WTC11 (cell line): ENCODE data around the gene ATP6V1G2. TPM values are rescaled to one million over a fixed set of nuclear protein-coding genes. Genes with fewer than 3 reads are reported as not detected.

Experiments used
- FOXK1 ChIP-seq: sonication (generic); formaldehyde crosslinking; IDR thresholded peaks from 2 replicates; pipeline ENCODE4 v1.8.0; 2022; ENCODE audit warnings: mild to moderate bottlenecking, moderate library complexity, missing genetic modification reagents
- GABPB1 ChIP-seq: sonication (generic); formaldehyde crosslinking; IDR thresholded peaks from 2 replicates; pipeline ENCODE4 v1.8.1; 2023; ENCODE audit warnings: mild to moderate bottlenecking, missing genetic modification reagents
- MYBL2 ChIP-seq: sonication (generic); formaldehyde crosslinking; IDR thresholded peaks from 2 replicates; pipeline ENCODE4 v1.8.1; 2023; ENCODE audit warnings: mild to moderate bottlenecking, moderate library complexity, missing genetic modification reagents
- NR3C1 ChIP-seq: sonication (generic); formaldehyde crosslinking; conservative IDR thresholded peaks from 2 replicates; pipeline ENCODE4 v1.8.1; 2023; ENCODE audit warnings: low read depth, mild to moderate bottlenecking, missing genetic modification reagents
- RELA ChIP-seq: sonication (generic); formaldehyde crosslinking; IDR thresholded peaks from 2 replicates; pipeline ENCODE4 v1.8.1; 2022; ENCODE audit warnings: missing genetic modification reagents, mild to moderate bottlenecking, borderline replicate concordance
- SMAD3 ChIP-seq: sonication (generic); formaldehyde crosslinking; IDR thresholded peaks from 2 replicates; pipeline ENCODE4 v1.8.0; 2022; ENCODE audit warnings: missing genetic modification reagents, mild to moderate bottlenecking, borderline replicate concordance
- ZNF416 ChIP-seq: fragments of 250-450 bp; sonication (Bioruptor Pico); IDR thresholded peaks from 2 replicates; pipeline ENCODE4 v1.9.0; 2021; ENCODE audit warnings: mild to moderate bottlenecking, inconsistent platforms
- total RNA-seq: library from RNA; stranded (reverse); gene quantifications from 3 replicates; pipeline ENCODE4 v1.2.3, GENCODE V29; 2021
- TF ChIP-seq, protein P1 (sequence below): sonication (generic); formaldehyde crosslinking; IDR thresholded peaks from 2 replicates; pipeline ENCODE4 v1.8.1; 2022; ENCODE audit warnings: low read depth, mild to moderate bottlenecking, moderate library complexity, missing genetic modification reagents, borderline replicate concordance
- TF ChIP-seq, protein P2 (sequence below): sonication (generic); formaldehyde crosslinking; IDR thresholded peaks from 2 replicates; pipeline ENCODE4 v1.8.0; 2022; ENCODE audit warnings: missing genetic modification reagents
- TF ChIP-seq, protein P3 (sequence below): sonication (generic); formaldehyde crosslinking; IDR thresholded peaks from 2 replicates; pipeline ENCODE4 v1.8.1; 2023; ENCODE audit warnings: mild to moderate bottlenecking, missing genetic modification reagents
- TF ChIP-seq, protein P4 (sequence below): sonication (generic); formaldehyde crosslinking; IDR thresholded peaks from 2 replicates; pipeline ENCODE4 v1.8.0; 2023; ENCODE audit warnings: missing genetic modification reagents, mild to moderate bottlenecking, borderline replicate concordance
- TF ChIP-seq, protein P5 (sequence below): fragments of 200-600 bp; IDR thresholded peaks from 2 replicates; pipeline ENCODE4 v1.8.0; 2022; ENCODE audit warnings: antibody characterized with exemption
- TF ChIP-seq, protein P6 (sequence below): sonication (generic); formaldehyde crosslinking; conservative IDR thresholded peaks from 2 replicates; pipeline ENCODE4 v1.8.1; 2023; ENCODE audit warnings: mild to moderate bottlenecking, low read depth, missing genetic modification reagents, moderate library complexity
- TF ChIP-seq, protein P7 (sequence below): fragments of 250-450 bp; sonication (Bioruptor Pico); IDR thresholded peaks from 2 replicates; pipeline ENCODE4 v1.9.0; 2021; ENCODE audit warnings: moderate library complexity, mild to moderate bottlenecking, inconsistent platforms, borderline replicate concordance
- TF ChIP-seq, protein P8 (sequence below): sonication (generic); formaldehyde crosslinking; IDR thresholded peaks from 2 replicates; pipeline ENCODE4 v1.8.0; 2023; ENCODE audit warnings: mild to moderate bottlenecking, missing genetic modification reagents

Gene ATP6V1G2
- total RNA-seq, 1 experiment from 2014 or later: 4.0 TPM

DNA sequence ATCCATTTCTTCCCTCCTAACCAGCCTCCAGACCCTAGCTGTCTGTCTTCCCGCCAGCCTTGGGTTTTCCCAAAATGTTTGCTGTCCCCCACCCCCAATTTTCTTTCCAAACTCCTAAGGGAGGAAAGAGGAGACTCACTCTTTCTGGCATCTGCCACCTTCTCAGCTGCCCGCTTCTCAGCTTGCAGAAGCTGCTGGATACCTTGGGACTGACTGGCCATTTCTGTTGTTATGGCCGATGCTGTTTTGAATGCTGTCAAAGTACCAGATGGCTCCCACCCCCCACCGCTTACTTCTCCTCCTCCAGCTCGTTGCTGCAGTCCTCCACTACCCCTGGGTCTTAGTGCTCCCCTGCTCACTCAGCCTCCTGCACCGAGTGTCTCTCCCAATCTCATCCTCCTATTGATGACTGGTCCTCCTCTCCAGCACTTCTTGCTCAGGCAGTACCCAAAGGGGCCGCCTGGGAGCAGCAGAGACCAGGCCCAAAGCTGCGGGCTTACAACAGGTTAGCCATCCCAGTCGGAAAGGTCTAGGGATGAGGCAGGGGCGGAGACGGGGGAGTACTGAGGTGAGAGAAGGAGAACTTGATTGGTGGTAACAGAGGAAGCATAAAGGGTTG lies at the start of gene ATP6V1G2 (continued):
- TF ChIP-seq, protein P1, sequence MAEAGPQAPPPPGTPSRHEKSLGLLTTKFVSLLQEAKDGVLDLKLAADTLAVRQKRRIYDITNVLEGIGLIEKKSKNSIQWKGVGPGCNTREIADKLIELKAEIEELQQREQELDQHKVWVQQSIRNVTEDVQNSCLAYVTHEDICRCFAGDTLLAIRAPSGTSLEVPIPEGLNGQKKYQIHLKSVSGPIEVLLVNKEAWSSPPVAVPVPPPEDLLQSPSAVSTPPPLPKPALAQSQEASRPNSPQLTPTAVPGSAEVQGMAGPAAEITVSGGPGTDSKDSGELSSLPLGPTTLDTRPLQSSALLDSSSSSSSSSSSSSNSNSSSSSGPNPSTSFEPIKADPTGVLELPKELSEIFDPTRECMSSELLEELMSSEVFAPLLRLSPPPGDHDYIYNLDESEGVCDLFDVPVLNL (CRISPR knock-in tag): no peak
- TF ChIP-seq FOXK1 (CRISPR knock-in tag) (peak; percentile 76), ZNF416 (CRISPR knock-in tag) (no peak), SMAD3 (CRISPR knock-in tag) (no peak), MYBL2 (CRISPR knock-in tag) (0 out of 2 replicates have a peak, but pooled peaks have one; percentile 32), RELA (CRISPR knock-in tag) (no peak), GABPB1 (CRISPR knock-in tag) (peak; percentile 55; the same call in 1 of the 2 replicates), NR3C1 (CRISPR knock-in tag) (no peak)
- TF ChIP-seq, protein P2, sequence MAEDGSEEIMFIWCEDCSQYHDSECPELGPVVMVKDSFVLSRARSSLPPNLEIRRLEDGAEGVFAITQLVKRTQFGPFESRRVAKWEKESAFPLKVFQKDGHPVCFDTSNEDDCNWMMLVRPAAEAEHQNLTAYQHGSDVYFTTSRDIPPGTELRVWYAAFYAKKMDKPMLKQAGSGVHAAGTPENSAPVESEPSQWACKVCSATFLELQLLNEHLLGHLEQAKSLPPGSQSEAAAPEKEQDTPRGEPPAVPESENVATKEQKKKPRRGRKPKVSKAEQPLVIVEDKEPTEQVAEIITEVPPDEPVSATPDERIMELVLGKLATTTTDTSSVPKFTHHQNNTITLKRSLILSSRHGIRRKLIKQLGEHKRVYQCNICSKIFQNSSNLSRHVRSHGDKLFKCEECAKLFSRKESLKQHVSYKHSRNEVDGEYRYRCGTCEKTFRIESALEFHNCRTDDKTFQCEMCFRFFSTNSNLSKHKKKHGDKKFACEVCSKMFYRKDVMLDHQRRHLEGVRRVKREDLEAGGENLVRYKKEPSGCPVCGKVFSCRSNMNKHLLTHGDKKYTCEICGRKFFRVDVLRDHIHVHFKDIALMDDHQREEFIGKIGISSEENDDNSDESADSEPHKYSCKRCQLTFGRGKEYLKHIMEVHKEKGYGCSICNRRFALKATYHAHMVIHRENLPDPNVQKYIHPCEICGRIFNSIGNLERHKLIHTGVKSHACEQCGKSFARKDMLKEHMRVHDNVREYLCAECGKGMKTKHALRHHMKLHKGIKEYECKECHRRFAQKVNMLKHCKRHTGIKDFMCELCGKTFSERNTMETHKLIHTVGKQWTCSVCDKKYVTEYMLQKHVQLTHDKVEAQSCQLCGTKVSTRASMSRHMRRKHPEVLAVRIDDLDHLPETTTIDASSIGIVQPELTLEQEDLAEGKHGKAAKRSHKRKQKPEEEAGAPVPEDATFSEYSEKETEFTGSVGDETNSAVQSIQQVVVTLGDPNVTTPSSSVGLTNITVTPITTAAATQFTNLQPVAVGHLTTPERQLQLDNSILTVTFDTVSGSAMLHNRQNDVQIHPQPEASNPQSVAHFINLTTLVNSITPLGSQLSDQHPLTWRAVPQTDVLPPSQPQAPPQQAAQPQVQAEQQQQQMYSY: no peak
- TF ChIP-seq, protein P3, sequence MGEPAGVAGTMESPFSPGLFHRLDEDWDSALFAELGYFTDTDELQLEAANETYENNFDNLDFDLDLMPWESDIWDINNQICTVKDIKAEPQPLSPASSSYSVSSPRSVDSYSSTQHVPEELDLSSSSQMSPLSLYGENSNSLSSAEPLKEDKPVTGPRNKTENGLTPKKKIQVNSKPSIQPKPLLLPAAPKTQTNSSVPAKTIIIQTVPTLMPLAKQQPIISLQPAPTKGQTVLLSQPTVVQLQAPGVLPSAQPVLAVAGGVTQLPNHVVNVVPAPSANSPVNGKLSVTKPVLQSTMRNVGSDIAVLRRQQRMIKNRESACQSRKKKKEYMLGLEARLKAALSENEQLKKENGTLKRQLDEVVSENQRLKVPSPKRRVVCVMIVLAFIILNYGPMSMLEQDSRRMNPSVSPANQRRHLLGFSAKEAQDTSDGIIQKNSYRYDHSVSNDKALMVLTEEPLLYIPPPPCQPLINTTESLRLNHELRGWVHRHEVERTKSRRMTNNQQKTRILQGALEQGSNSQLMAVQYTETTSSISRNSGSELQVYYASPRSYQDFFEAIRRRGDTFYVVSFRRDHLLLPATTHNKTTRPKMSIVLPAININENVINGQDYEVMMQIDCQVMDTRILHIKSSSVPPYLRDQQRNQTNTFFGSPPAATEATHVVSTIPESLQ (CRISPR knock-in tag): no peak
- TF ChIP-seq, protein P4, sequence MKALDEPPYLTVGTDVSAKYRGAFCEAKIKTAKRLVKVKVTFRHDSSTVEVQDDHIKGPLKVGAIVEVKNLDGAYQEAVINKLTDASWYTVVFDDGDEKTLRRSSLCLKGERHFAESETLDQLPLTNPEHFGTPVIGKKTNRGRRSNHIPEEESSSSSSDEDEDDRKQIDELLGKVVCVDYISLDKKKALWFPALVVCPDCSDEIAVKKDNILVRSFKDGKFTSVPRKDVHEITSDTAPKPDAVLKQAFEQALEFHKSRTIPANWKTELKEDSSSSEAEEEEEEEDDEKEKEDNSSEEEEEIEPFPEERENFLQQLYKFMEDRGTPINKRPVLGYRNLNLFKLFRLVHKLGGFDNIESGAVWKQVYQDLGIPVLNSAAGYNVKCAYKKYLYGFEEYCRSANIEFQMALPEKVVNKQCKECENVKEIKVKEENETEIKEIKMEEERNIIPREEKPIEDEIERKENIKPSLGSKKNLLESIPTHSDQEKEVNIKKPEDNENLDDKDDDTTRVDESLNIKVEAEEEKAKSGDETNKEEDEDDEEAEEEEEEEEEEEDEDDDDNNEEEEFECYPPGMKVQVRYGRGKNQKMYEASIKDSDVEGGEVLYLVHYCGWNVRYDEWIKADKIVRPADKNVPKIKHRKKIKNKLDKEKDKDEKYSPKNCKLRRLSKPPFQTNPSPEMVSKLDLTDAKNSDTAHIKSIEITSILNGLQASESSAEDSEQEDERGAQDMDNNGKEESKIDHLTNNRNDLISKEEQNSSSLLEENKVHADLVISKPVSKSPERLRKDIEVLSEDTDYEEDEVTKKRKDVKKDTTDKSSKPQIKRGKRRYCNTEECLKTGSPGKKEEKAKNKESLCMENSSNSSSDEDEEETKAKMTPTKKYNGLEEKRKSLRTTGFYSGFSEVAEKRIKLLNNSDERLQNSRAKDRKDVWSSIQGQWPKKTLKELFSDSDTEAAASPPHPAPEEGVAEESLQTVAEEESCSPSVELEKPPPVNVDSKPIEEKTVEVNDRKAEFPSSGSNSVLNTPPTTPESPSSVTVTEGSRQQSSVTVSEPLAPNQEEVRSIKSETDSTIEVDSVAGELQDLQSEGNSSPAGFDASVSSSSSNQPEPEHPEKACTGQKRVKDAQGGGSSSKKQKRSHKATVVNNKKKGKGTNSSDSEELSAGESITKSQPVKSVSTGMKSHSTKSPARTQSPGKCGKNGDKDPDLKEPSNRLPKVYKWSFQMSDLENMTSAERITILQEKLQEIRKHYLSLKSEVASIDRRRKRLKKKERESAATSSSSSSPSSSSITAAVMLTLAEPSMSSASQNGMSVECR (CRISPR knock-in tag): peak; percentile 55; the same call in 1 of the 2 replicates
- TF ChIP-seq, protein P5, sequence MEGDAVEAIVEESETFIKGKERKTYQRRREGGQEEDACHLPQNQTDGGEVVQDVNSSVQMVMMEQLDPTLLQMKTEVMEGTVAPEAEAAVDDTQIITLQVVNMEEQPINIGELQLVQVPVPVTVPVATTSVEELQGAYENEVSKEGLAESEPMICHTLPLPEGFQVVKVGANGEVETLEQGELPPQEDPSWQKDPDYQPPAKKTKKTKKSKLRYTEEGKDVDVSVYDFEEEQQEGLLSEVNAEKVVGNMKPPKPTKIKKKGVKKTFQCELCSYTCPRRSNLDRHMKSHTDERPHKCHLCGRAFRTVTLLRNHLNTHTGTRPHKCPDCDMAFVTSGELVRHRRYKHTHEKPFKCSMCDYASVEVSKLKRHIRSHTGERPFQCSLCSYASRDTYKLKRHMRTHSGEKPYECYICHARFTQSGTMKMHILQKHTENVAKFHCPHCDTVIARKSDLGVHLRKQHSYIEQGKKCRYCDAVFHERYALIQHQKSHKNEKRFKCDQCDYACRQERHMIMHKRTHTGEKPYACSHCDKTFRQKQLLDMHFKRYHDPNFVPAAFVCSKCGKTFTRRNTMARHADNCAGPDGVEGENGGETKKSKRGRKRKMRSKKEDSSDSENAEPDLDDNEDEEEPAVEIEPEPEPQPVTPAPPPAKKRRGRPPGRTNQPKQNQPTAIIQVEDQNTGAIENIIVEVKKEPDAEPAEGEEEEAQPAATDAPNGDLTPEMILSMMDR: peak; percentile 80
- TF ChIP-seq, protein P6, sequence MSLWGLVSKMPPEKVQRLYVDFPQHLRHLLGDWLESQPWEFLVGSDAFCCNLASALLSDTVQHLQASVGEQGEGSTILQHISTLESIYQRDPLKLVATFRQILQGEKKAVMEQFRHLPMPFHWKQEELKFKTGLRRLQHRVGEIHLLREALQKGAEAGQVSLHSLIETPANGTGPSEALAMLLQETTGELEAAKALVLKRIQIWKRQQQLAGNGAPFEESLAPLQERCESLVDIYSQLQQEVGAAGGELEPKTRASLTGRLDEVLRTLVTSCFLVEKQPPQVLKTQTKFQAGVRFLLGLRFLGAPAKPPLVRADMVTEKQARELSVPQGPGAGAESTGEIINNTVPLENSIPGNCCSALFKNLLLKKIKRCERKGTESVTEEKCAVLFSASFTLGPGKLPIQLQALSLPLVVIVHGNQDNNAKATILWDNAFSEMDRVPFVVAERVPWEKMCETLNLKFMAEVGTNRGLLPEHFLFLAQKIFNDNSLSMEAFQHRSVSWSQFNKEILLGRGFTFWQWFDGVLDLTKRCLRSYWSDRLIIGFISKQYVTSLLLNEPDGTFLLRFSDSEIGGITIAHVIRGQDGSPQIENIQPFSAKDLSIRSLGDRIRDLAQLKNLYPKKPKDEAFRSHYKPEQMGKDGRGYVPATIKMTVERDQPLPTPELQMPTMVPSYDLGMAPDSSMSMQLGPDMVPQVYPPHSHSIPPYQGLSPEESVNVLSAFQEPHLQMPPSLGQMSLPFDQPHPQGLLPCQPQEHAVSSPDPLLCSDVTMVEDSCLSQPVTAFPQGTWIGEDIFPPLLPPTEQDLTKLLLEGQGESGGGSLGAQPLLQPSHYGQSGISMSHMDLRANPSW: no peak
- TF ChIP-seq, protein P7, sequence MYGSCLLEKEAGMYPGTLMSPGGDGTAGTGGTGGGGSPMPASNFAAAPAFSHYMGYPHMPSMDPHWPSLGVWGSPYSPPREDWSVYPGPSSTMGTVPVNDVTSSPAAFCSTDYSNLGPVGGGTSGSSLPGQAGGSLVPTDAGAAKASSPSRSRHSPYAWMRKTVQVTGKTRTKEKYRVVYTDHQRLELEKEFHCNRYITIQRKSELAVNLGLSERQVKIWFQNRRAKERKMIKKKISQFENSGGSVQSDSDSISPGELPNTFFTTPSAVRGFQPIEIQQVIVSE (CRISPR knock-in tag): no peak
- TF ChIP-seq, protein P8, sequence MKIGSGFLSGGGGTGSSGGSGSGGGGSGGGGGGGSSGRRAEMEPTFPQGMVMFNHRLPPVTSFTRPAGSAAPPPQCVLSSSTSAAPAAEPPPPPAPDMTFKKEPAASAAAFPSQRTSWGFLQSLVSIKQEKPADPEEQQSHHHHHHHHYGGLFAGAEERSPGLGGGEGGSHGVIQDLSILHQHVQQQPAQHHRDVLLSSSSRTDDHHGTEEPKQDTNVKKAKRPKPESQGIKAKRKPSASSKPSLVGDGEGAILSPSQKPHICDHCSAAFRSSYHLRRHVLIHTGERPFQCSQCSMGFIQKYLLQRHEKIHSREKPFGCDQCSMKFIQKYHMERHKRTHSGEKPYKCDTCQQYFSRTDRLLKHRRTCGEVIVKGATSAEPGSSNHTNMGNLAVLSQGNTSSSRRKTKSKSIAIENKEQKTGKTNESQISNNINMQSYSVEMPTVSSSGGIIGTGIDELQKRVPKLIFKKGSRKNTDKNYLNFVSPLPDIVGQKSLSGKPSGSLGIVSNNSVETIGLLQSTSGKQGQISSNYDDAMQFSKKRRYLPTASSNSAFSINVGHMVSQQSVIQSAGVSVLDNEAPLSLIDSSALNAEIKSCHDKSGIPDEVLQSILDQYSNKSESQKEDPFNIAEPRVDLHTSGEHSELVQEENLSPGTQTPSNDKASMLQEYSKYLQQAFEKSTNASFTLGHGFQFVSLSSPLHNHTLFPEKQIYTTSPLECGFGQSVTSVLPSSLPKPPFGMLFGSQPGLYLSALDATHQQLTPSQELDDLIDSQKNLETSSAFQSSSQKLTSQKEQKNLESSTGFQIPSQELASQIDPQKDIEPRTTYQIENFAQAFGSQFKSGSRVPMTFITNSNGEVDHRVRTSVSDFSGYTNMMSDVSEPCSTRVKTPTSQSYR (CRISPR knock-in tag): 0 out of 2 replicates have a peak, but pooled peaks have one; percentile 48
